ENCODE measurements around the gene MYO6. TPM values are rescaled to one million over a fixed set of nuclear protein-coding genes. Genes with fewer than 3 reads are reported as not detected.

Gene MYO6
- total and polyA plus RNA-seq, 2 of the 4 experiments (the other 2 are of a cell fraction) = 6.1 to 6.8 TPM

GRCh38 chr6:75723382-75723781 lies 25.7 kb upstream of the MYO6 start:
- Histone ChIP-seq H4K20me1 (ENCODE audit: insufficient read depth, low read length) (no peaks in the 10 kb centered on the region), H3K56ac (ENCODE audit: extremely low read depth, insufficient read depth, low read length) (no peak overlapping the region), H4K8ac (ENCODE audit: low read depth in 2 of 2, low read length in 2 of 2) (no peak overlapping the region), H2BK20ac (ENCODE audit: low read depth, low read length) (no peak overlapping the region), H4K5ac (ENCODE audit: low read depth, low read length) (no peak overlapping the region), H3K14ac (replicated peaks; ENCODE audit: low read depth, low read length) (no peak overlapping the region), H3K9me1 (ENCODE audit: insufficient read depth, low read length) (no peaks in the 10 kb centered on the region; the same call in 1 of the 2 replicates), H3K4me1 (ENCODE audit: control insufficient read depth, insufficient read depth, low read length) (no peaks in the 10 kb centered on the region), H3K9me3 (ENCODE audit: control insufficient read depth, insufficient read depth, low read length) (no peaks in the 10 kb centered on the region), H3K4me3 (ENCODE audit: insufficient read depth, low read depth, low read length) (no peak overlapping the region), H2AFZ (replicated peaks; ENCODE audit: low read length, poor library complexity) (no peak overlapping the region), H2BK5ac (ENCODE audit: low read depth, low read length, poor library complexity, severe bottlenecking) (no peak overlapping the region), H4K91ac (ENCODE audit: insufficient read depth, low read depth, low read length) (no peak overlapping the region), H2AK5ac (ENCODE audit: low read depth, low read length) (no peak overlapping the region), H3K27ac (ENCODE audit: insufficient read depth, low read length) (no peak overlapping the region), H2AK9ac (replicated peaks; ENCODE audit: low read depth, low read length, poor library complexity) (no peak overlapping the region), H3K4me2 (ENCODE audit: low read depth, low read length) (no peak overlapping the region), H3K36me3 (ENCODE audit: control insufficient read depth, insufficient read depth, low read length) (no peaks in the 10 kb centered on the region), H2BK120ac (ENCODE audit: low read depth, low read length) (no peak overlapping the region), H3K27me3 (ENCODE audit: control insufficient read depth, insufficient read depth, low read length) (no peaks in the 10 kb centered on the region), H3K4ac (ENCODE audit: low read depth, low read length) (no peak overlapping the region), H3K79me1 (ENCODE audit: low read depth in 1 of 2, low read length in 2 of 2) (no peaks in the 10 kb centered on the region), H2BK15ac (ENCODE audit: low read depth, low read length) (no peak overlapping the region), H3K9ac (ENCODE audit: low read depth, low read length) (no peak overlapping the region), H3K23ac (ENCODE audit: low read depth, low read length) (no peak overlapping the region), H3K18ac (ENCODE audit: low read depth, low read length) (no peak overlapping the region)
- ChIA-PET CTCF (interaction anchor here (0.6 kb wide), 1 partner anchor 17 kb away, joined by 3 read pairs; no protein-coding TSS in a partner anchor), POLR2A (ENCODE audit: unreplicated experiment) (no interaction called here)
- BruUV-seq (replicated peaks) = no TSS peak
- intact Hi-C loops (cut with micrococcal nuclease) = no loop called here
- in situ Hi-C loops (cut with MboI; ENCODE audit: low sequenced_read_pairs) = no loop called here
- no CpG with 5 or more reads among the region's 2 CpGs for WGBS, 2 experiments (ENCODE audit: extremely low coverage in 2 of 2, insufficient read length in 1 of 2)
- ATAC-seq (ENCODE audit: low read depth) (no peak), DNase-seq (no peak)
- dilution Hi-C loops (cut with HindIII; ENCODE audit: low sequenced_read_pairs, unreplicated experiment) = no loop called here
- TF ChIP-seq CEBPB (IDR thresholded peaks at IDR 0.05; ENCODE audit: low read depth, low read length) = no peak
- TF ChIP-seq RFX5 (IDR thresholded peaks at IDR 0.05; ENCODE audit: low read depth, low read length) = no peak
- no peak for TF ChIP-seq SMC3 (IDR thresholded peaks at IDR 0.05; ENCODE audit: low read depth, low read length)
- no peak for TF ChIP-seq NFE2L2 (IDR thresholded peaks at IDR 0.05; ENCODE audit: low read depth, low read length)
- no peak for TF ChIP-seq MXI1 (IDR thresholded peaks at IDR 0.05; ENCODE audit: borderline replicate concordance, low read depth, low read length)
- no peak for TF ChIP-seq CHD1 (IDR thresholded peaks at IDR 0.05; ENCODE audit: low read depth, low read length)
- TF ChIP-seq USF2 (IDR thresholded peaks at IDR 0.05; ENCODE audit: low read depth, low read length) = no peak
- TF ChIP-seq CTCF (conservative IDR thresholded peaks at IDR 0.05; ENCODE audit: low read depth, low read length) = no peak
- no peak for TF ChIP-seq RCOR1 (IDR thresholded peaks at IDR 0.05; ENCODE audit: insufficient replicate concordance, low read length)
- TF ChIP-seq FOS (IDR thresholded peaks at IDR 0.05; ENCODE audit: low read depth, low read length) = no peak
- TF ChIP-seq RAD21 (IDR thresholded peaks at IDR 0.05; ENCODE audit: low read length) = no peak
- TF ChIP-seq MAFK (IDR thresholded peaks at IDR 0.05; ENCODE audit: low read depth, low read length) = no peak
- no peak for TF ChIP-seq BHLHE40 (IDR thresholded peaks at IDR 0.05; ENCODE audit: low read depth, low read length)

All from IMR-90 (cell line).